Thoracic aorta (tissue), 2 donors: Measurements from ENCODE around the gene DNTTIP2. TPM values are rescaled to one million over a fixed set of nuclear protein-coding genes. Genes with fewer than 3 reads are reported as not detected.
"Not testable (repeated sequence)": the region's sequence is repeated elsewhere in the genome, so short reads cannot be mapped to it uniquely, and the experiment has no call there.

ENCODE experiments used
- ATAC-seq: fragments of 150-250 bp; one replicate; pipeline ENCODE4 v1.8.0; 2017; ENCODE audit warnings: low read depth; ENCODE audit not compliant: insufficient number of reproducible peaks, low FRiP score
- DNase-seq: peaks from one replicate; pipeline ENCODE4 v3.0.0-alpha.2; 2020; ENCODE audit warnings: low spot score
- H3K27ac ChIP-seq, 2 donors: fragments of 200-600 bp; sonication (generic); 1 replicate in 1 of 2; 2 replicates in 1 of 2; pipeline ENCODE4 v1.5.1; 2016; ENCODE audit warnings: mild to moderate bottlenecking in 2 of 2, moderate library complexity in 2 of 2
- H3K27me3 ChIP-seq: fragments of 200-600 bp; sonication (generic); replicated peaks from 2 replicates; pipeline ENCODE4 v1.6.0; 2016; ENCODE audit warnings: mild to moderate bottlenecking; ENCODE audit not compliant: insufficient read depth
- H3K36me3 ChIP-seq: fragments of 200-600 bp; sonication (generic); one replicate; pipeline ENCODE4 v1.5.1; 2016
- H3K4me1 ChIP-seq, 2 donors: fragments of 200-600 bp; sonication (generic); 1 replicate in 1 of 2; 2 replicates in 1 of 2; pipeline versions ENCODE4 v1.5.1 to v1.6.0; 2016; ENCODE audit warnings: low read depth in 2 of 2, mild to moderate bottlenecking in 1 of 2; ENCODE audit not compliant: control insufficient read depth in 1 of 2
- H3K4me3 ChIP-seq: fragments of 200-600 bp; sonication (generic); 2 replicates; pipeline ENCODE4 v1.5.1; 2016; ENCODE audit warnings: mild to moderate bottlenecking
- H3K9me3 ChIP-seq: fragments of 200-600 bp; sonication (generic); 2 replicates; pipeline ENCODE4 v1.5.1; 2016
- CTCF ChIP-seq: fragments of 200-600 bp; sonication (generic); IDR thresholded peaks from one replicate; pipeline ENCODE4 v1.5.1; 2019; ENCODE audit warnings: antibody characterized with exemption
- total RNA-seq, 2 donors: library from RNA; depleted of rRNA; stranded (reverse); fragments of >200 nt; gene quantifications; one replicate each; pipeline versions ENCODE4 v1.1.0 to v1.2.3, GENCODE V29; 2016

The DNTTIP2 gene
- total RNA-seq, 2 donors from 2014 or later: 24.2 to 41.5 TPM

DNA sequence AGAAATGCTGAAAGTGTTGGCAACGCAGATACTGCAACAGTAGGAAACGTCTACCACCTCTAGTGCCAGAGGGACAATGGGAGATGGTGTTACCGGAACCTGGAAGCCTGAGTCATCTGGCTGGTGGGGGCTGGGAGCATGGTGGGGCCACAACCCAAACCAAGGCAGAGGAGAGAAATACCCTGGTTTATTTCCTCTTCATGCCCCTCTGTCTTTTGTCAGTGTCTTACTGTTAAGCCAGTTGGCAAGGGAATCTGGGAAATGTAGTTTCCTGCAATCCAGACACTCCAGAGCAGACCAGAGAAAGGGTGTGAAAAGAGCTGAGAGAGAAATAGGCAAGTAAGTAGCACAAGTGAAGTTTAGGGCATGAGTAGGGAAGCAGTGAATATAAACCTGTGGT, 14.8 kb downstream of the DNTTIP2 start:
- no peaks in the 10 kb centered on the region for H3K9me3 ChIP-seq
- no peak overlapping the region for H3K27ac ChIP-seq
- no peaks in the 10 kb centered on the region for H3K4me1 ChIP-seq
- TF ChIP-seq CTCF: no peak
- no peaks in the 10 kb centered on the region for H3K36me3 ChIP-seq
- ATAC-seq (no peak), DNase-seq (no peak)
- no peak overlapping the region for H3K4me3 ChIP-seq
- H3K27me3 ChIP-seq: no peaks in the 10 kb centered on the region

DNA sequence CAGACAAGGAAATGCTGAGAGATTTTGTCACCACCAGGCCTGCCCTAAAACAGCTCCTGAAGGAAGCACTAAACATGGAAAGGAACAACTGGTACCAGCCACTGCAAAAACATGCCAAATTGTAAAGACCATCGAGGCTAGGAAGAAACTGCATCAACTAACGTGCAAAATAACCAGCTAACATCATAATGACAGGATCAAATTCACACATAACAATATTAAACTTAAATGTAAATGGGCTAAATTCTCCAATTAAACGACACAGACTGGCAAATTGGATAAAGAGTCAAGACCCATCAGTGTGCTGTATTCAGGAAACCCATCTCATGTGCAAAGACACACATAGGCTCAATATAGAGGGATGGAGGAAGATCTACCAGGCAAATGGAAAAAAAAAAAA, 21.4 kb downstream of the DNTTIP2 start:
- not testable (repeated sequence) for H3K9me3 ChIP-seq, H3K36me3 ChIP-seq, H3K27me3 ChIP-seq, DNase-seq, H3K4me1 ChIP-seq, H3K27ac ChIP-seq, ATAC-seq, H3K4me3 ChIP-seq

DNA sequence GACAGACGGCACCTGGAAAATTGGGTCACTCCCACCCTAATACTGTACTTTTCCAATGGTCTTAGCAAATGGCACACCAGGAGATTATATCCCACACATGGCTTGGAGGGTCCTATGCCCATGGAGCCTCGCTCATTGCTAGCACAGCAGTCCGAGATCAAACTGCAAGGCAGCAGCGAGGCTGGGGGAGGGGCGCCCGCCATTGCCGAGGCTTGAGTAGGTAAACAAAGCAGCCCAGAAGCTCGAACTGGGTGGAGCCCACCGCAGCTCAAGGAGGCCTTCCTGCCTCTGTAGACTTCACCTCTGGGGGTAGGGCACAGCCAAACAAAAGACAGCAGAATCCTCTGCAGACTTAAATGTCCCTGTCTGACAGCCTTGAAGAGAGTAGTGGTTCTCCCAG, 23.0 kb downstream of the DNTTIP2 start:
- not testable (repeated sequence) for H3K27me3 ChIP-seq, DNase-seq, H3K4me1 ChIP-seq, H3K4me3 ChIP-seq, H3K36me3 ChIP-seq, ATAC-seq, H3K9me3 ChIP-seq, H3K27ac ChIP-seq

DNA sequence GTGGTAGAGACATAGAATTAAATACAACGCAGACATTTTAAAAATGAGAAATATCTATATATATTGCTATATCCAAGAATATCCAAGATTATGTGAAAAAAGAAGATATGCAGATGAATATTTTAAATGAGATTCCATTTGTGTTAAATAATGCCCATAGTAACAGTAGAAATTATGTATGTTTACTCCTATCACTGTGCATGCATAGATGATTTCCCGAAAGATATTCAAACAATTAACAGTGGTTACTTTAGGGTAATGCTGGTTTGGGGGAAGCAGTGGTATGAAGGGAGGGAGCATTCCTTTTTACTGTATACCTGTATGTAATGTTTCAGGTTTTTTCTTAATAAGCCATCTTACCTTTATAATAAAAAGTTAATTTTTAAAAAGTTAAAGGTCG, 25.1 kb downstream of the DNTTIP2 start:
- Histone ChIP-seq H3K4me3 (no peak overlapping the region), H3K27ac (no peak overlapping the region), H3K4me1 (peaks cover 3 to 7% of the 10 kb centered on the region in 2 donors), H3K9me3 (no peaks in the 10 kb centered on the region), H3K36me3 (no peaks in the 10 kb centered on the region), H3K27me3 (no peaks in the 10 kb centered on the region)
- ATAC-seq: no peak
- no peak for TF ChIP-seq CTCF
- DNase-seq: no peak

- H3K9me3 ChIP-seq: no peaks in the 10 kb centered on the region
- H3K27me3 ChIP-seq: no peaks in the 10 kb centered on the region
- no peak for DNase-seq
- no peak for ATAC-seq
- no peaks in the 10 kb centered on the region for H3K36me3 ChIP-seq
- H3K4me1 ChIP-seq: peaks cover 3 to 11% of the 10 kb centered on the region in 2 donors
- no peak overlapping the region for H3K4me3 ChIP-seq
- H3K27ac ChIP-seq: no peak overlapping the region
- no peak for TF ChIP-seq CTCF
Observed at GRCh38 chr1:93851878-93852277, 27.1 kb downstream of the DNTTIP2 start.

- H3K27ac ChIP-seq: no peak overlapping the region
- DNase-seq: no peak
- no peaks in the 10 kb centered on the region for H3K27me3 ChIP-seq
- no peaks in the 10 kb centered on the region for H3K9me3 ChIP-seq
- peaks cover 3 to 11% of the 10 kb centered on the region in 2 donors for H3K4me1 ChIP-seq
- ATAC-seq: no peak
- no peak for TF ChIP-seq CTCF
- no peak overlapping the region for H3K4me3 ChIP-seq
- H3K36me3 ChIP-seq: no peaks in the 10 kb centered on the region
Observed at GRCh38 chr1:93851327-93851712, 27.7 kb downstream of the DNTTIP2 start.
